HG02610 (cell line): ENCODE results near the gene PCP2.

ENCODE experiments used
- ATAC-seq: cut with Tn5 transposase; IDR thresholded peaks from one replicate; pipeline ENCODE4 v1.9.1; 2021; ENCODE audit warnings: mild to moderate bottlenecking, moderate library complexity; ENCODE audit not compliant: unreplicated experiment

The PCP2 gene

GRCh38 chr19:7602240-7602934, 31.1 kb downstream of the PCP2 start:
- no peak for ATAC-seq

DNA sequence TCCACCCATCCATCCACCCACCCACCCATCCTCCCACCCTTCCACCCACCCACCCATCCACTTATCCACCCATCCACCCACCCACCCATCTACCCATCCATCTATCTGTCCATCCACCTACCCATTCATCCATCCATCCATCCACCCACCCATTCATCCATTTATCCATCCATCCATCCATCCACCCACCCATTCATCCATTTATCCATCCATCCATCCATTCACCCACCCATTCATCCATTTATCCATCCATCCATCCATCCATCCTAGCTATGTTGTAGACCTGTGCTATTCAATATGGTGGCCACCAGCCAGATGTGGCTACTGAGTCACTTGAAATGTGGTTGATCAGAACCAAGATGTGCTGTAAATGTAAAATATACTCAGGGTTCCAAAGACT, 32.8 kb downstream of the PCP2 start:
- no peak for ATAC-seq

GRCh38 chr19:7598180-7598579, 35.3 kb downstream of the PCP2 start:
- no peak for ATAC-seq

DNA sequence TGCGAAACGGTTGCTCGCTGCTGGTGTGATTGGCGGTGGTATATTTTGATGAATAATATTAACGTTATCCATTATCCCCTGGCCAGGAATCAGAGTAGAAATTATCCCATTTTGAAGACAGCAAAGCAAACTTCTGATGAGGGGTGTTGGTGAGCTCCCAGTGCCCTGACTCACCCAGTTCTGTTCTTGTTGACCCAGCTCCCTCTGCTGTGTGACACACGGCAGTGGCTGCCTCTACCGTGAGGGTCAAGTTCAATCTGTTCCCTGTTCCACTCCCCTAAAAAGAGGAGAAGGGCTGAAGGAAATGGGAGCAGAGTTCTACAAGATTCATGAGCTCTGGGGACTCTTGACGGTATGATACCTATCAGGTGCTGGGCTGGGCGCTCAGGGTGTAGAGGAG, 35.8 kb downstream of the PCP2 start:
- no peak for ATAC-seq

DNA sequence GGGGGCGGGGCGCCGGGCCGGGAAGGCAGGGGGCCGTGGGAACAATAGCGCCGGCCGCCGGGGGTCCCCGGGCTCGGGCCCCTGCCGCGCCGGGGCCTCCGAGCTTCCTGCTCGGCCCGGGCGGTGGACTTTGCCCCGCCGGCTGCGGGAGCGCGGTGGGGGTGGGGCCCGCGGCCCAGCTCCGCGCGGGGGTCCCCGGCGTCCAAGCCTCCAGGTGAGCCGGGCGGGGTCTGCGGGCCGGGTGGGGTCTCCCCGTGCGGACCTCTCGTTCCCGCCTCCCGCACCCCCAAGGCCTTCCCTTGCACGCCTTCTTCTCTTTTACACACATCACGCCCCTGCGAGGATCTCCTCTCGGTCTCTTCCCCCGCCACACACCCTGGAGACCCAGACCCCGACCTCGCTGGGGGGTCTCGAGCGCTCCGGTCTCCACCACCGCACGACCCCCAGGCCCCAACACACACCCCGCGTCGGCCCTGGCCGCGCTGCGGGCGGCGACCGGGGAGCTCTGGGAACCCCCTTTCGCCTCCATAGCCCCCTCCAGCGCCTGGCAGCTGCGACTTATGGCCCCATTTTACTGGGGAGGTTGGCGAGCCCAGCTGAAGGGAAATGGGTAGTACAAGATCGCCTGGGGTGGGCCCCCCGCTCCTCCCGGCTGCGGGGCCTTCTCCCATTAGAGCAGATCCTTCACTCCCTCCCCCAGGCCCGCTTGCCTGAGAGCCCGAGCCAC, 37.1 kb downstream of the PCP2 start:
- no peak for ATAC-seq

DNA sequence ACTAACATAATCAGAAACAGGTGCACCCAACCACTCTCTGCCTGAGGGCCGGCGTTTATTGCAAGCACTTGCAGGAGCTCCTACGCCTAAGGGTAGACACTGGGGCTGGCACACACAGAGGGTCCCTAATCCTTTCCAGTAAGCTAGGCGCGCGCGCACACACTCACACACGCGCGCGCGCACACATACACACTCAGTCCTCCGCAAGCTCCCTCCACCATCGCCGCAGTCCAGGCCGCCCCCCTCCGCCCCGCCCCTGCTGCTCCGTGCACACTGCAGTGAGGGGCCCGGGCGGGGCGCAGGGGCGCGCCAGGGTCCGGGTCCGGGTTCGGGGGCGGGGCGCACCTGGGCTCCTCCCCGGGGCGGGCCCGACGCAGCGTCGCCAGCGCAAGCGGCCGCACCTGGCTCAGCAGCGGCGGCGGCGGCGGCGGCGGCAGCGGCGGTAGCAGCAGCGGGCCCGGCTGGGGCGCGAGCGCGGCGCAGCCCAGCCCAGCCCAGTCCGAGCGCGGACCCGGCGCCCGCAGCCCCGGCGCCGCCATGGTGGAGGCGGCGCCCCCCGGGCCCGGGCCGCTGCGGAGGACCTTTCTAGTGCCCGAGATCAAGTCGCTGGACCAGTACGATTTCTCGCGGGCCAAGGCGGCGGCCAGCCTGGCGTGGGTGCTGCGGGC, 37.9 kb downstream of the PCP2 start, which contains the start of gene CAMSAP3:
Gene CAMSAP3 (plus strand): TSS at position 398 of the 668 bp plus-strand sequence. CDS start 140 bp downstream, at position 538.
- no peak for ATAC-seq

GRCh38 chr19:7590256-7590655, 43.3 kb downstream of the PCP2 start:
- no peak for ATAC-seq

GRCh38 chr19:7589822-7590221, 43.7 kb downstream of the PCP2 start:
- ATAC-seq = no peak

DNA sequence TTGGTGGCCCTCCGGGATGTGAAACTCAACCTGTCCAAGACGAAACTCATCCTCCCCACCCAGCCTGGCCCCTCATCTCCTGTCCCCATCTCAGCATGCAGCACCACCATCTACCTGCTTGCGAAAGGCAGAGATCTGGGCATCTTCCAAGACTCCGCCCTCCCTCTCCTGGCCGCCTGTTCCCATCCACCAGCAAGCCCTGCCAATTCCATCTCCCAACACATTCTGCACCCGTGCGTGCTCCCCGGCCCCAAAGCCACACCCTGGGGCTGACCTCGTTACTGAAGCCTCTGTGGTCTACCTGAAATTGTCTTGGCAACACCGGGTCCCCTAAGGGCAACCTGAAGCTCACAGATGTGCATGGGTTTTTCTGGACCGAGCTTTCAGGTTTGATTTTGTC, 51.1 kb downstream of the PCP2 start:
- no peak for ATAC-seq
